H1 (cell line): ENCODE data around the gene NTN1. TPM values are rescaled to one million over a fixed set of nuclear protein-coding genes. Genes with fewer than 3 reads are reported as not detected.

Experiments
- CTCF ChIA-PET: fragments of 300-600 bp; sonication (Branson Sonifier 250); formaldehyde crosslinking; loops from one replicate; lab custom pipeline; 2021; ENCODE audit not compliant: partially characterized antibody; lab: Charles Lee
- POLR2A ChIA-PET: fragments of 300-600 bp; sonication (Branson Sonifier 250); formaldehyde crosslinking; loops from one replicate; lab custom pipeline; 2021; ENCODE audit warnings: inconsistent platforms; ENCODE audit not compliant: partially characterized antibody; lab: Charles Lee
- DNase-seq, 2 experiments: peaks; one replicate each; pipeline versions ENCODE4 v3.0.0 to v3.0.0-alpha.2; 2010 to 2022; ENCODE audit warnings: low spot score in 2 of 2, low read depth in 1 of 2, mixed read lengths in 1 of 2
- FAIRE-seq: peaks from 2 replicates; lab custom pipeline; 2011; peaks lifted over from hg19 to GRCh38; lab: Jason Lieb, UNC
- H2AFZ ChIP-seq: 2 replicates; pipeline ENCODE4 v1.8.1; 2012; ENCODE audit warnings: low read length, inconsistent platforms
- H2AK5ac ChIP-seq: 2 replicates; pipeline ENCODE4 v1.6.1; 2013; ENCODE audit warnings: low read depth, low read length
- H2BK120ac ChIP-seq: replicated peaks from 2 replicates; pipeline ENCODE3; 2013; ENCODE audit warnings: low read depth, low read length, inconsistent platforms
- H2BK12ac ChIP-seq: 2 replicates; pipeline ENCODE4 v1.6.1; 2013; ENCODE audit warnings: low read depth, low read length
- H2BK15ac ChIP-seq: 2 replicates; pipeline ENCODE4 v1.6.1; 2013; ENCODE audit warnings: low read length
- H2BK20ac ChIP-seq: 2 replicates; pipeline ENCODE4 v1.6.1; 2013; ENCODE audit warnings: low read length
- H2BK5ac ChIP-seq: 2 replicates; pipeline ENCODE4 v1.6.1; 2013; ENCODE audit warnings: low read depth, low read length
- H3K14ac ChIP-seq: 2 replicates; pipeline ENCODE4 v1.6.1; 2013; ENCODE audit warnings: inconsistent platforms; ENCODE audit not compliant: insufficient read length
- H3K18ac ChIP-seq: 2 replicates; pipeline ENCODE4 v1.6.1; 2013; ENCODE audit warnings: low read length; ENCODE audit errors: extremely low read depth
- H3K23ac ChIP-seq: 2 replicates; pipeline ENCODE4 v1.6.1; 2013; ENCODE audit warnings: inconsistent platforms; ENCODE audit not compliant: insufficient read length
- H3K23me2 ChIP-seq: 2 replicates; pipeline ENCODE4 v1.6.1; 2013; ENCODE audit warnings: low read depth, low read length
- H3K27ac ChIP-seq: 2 replicates; pipeline ENCODE4 v1.6.1; 2011; ENCODE audit warnings: low read depth, low read length, inconsistent platforms
- H3K27me3 ChIP-seq, 4 experiments: replicated peaks in 1 of 4; 1 replicate in 1 of 4; 2 replicates in 3 of 4; pipeline versions ENCODE4 v1.6.1 to v1.8.1; 2011 to 2013; ENCODE audit warnings: low read length in 3 of 4, mild to moderate bottlenecking in 3 of 4, inconsistent platforms in 2 of 4, mixed read lengths in 2 of 4, moderate library complexity in 1 of 4; ENCODE audit not compliant: control insufficient read depth in 3 of 4, insufficient read depth in 3 of 4; ENCODE audit errors: extremely low read depth in 1 of 4
- H3K36me3 ChIP-seq, 4 experiments: 2 replicates each; pipeline versions ENCODE4 v1.6.1 to v1.8.1; 2011 to 2013; ENCODE audit warnings: mild to moderate bottlenecking in 4 of 4, low read length in 3 of 4, moderate library complexity in 2 of 4, control low read depth in 1 of 4, inconsistent platforms in 1 of 4; ENCODE audit not compliant: insufficient read depth in 4 of 4, control insufficient read depth in 2 of 4
- H3K4ac ChIP-seq: replicated peaks from 2 replicates; pipeline ENCODE3; 2013; ENCODE audit warnings: low read length, low read depth, mixed read lengths, inconsistent platforms; ENCODE audit not compliant: insufficient read length
- H3K4me1 ChIP-seq, 4 experiments: replicated peaks in 1 of 4; 1 replicate in 1 of 4; 2 replicates in 3 of 4; pipeline versions ENCODE4 v1.6.1 to v1.8.1; 2011 to 2013; ENCODE audit warnings: low read length in 3 of 4, inconsistent platforms in 2 of 4, mixed read lengths in 1 of 4; ENCODE audit not compliant: insufficient read depth in 4 of 4, control insufficient read depth in 3 of 4
- H3K4me2 ChIP-seq, 2 experiments: 2 replicates each; pipeline versions ENCODE4 v1.6.1 to v1.8.1; 2011 to 2013; ENCODE audit warnings: low read depth in 2 of 2, low read length in 2 of 2, control low read depth in 1 of 2, inconsistent platforms in 1 of 2, mild to moderate bottlenecking in 1 of 2; ENCODE audit not compliant: insufficient read depth in 1 of 2
- H3K4me3 ChIP-seq, 4 experiments: fragments of 200-600, 300-600 bp in 1 of 4; sonication (generic), shearing (Covaris generic), sonication (Bioruptor Twin) in 1 of 4; 2 replicates each; pipeline versions ENCODE4 v1.5.1 to v1.8.1; 2011 to 2016; ENCODE audit warnings: low read length in 4 of 4, low read depth in 3 of 4, control low read depth in 2 of 4, inconsistent platforms in 2 of 4, mild to moderate bottlenecking in 2 of 4, mixed read lengths in 1 of 4, moderate library complexity in 1 of 4; ENCODE audit not compliant: insufficient read depth in 2 of 4; ENCODE audit errors: extremely low read depth in 1 of 4
- H3K56ac ChIP-seq: replicated peaks from 2 replicates; pipeline ENCODE3; 2013; ENCODE audit warnings: low read depth, mild to moderate bottlenecking, mixed read lengths, low read length, inconsistent platforms; ENCODE audit not compliant: insufficient read length
- H3K79me1 ChIP-seq: 2 replicates; pipeline ENCODE4 v1.6.1; 2013; ENCODE audit warnings: low read depth, low read length, control low read depth
- H3K79me2 ChIP-seq, 2 experiments: 2 replicates each; pipeline versions ENCODE4 v1.6.1 to v1.8.1; 2012 to 2013; ENCODE audit warnings: low read length in 2 of 2, mild to moderate bottlenecking in 2 of 2, inconsistent platforms in 1 of 2; ENCODE audit not compliant: insufficient read depth in 2 of 2, control insufficient read depth in 1 of 2
- H3K9ac ChIP-seq, 4 experiments: replicated peaks in 1 of 4; 1 replicate in 1 of 4; 2 replicates in 3 of 4; pipeline versions ENCODE4 v1.6.1 to v1.8.1; 2011 to 2013; ENCODE audit warnings: low read depth in 3 of 4, low read length in 3 of 4, control low read depth in 2 of 4, mild to moderate bottlenecking in 2 of 4, moderate library complexity in 2 of 4, inconsistent platforms in 1 of 4; ENCODE audit errors: extremely low read depth in 1 of 4
- H3K9me3 ChIP-seq, 2 experiments: 2 replicates each; pipeline versions ENCODE4 v1.6.1 to v1.8.1; 2012 to 2013; ENCODE audit warnings: mild to moderate bottlenecking in 2 of 2, moderate library complexity in 2 of 2, control low read depth in 1 of 2, inconsistent platforms in 1 of 2, low read depth in 1 of 2, low read length in 1 of 2, mixed read lengths in 1 of 2; ENCODE audit not compliant: insufficient read depth in 2 of 2
- H4K20me1 ChIP-seq, 2 experiments: replicated peaks in 1 of 2; 2 replicates each; pipeline versions ENCODE3 to v1.8.1; 2011 to 2013; ENCODE audit warnings: inconsistent platforms in 2 of 2, low read length in 2 of 2, mild to moderate bottlenecking in 1 of 2; ENCODE audit not compliant: insufficient read depth in 2 of 2, control insufficient read depth in 1 of 2
- H4K5ac ChIP-seq: 2 replicates; pipeline ENCODE4 v1.6.1; 2013; ENCODE audit warnings: low read length, low read depth, mixed read lengths, inconsistent platforms; ENCODE audit not compliant: insufficient read length
- H4K8ac ChIP-seq: 2 replicates; pipeline ENCODE4 v1.8.0; 2013; ENCODE audit warnings: mild to moderate bottlenecking, moderate library complexity, low read length, inconsistent platforms; ENCODE audit not compliant: insufficient read depth; ENCODE audit errors: extremely low read depth
- H4K91ac ChIP-seq: replicated peaks from 2 replicates; pipeline ENCODE3; 2013; ENCODE audit warnings: low read length, mixed read lengths, inconsistent platforms; ENCODE audit not compliant: insufficient read length
- CBX8 ChIP-seq: fragments of 300-800, 300-1000 bp; sonication (generic); IDR thresholded peaks from 2 replicates; pipeline ENCODE4 v1.7.1; 2016; ENCODE audit warnings: low read depth, low read length, borderline replicate concordance
- CHD1 ChIP-seq: IDR thresholded peaks from 2 replicates; pipeline ENCODE4 v1.6.1; 2012; ENCODE audit warnings: low read depth, low read length, improper control_type of control experiment
- EZH2 ChIP-seq: fragments of 200-600 bp; sonication (generic); IDR thresholded peaks from 2 replicates; pipeline ENCODE4 v1.7.1; 2012; ENCODE audit warnings: low read depth, mild to moderate bottlenecking, moderate library complexity, low read length, inconsistent platforms; ENCODE audit not compliant: severe bottlenecking
- JUN ChIP-seq: IDR thresholded peaks from 2 replicates; pipeline ENCODE4 v1.6.1; 2011; ENCODE audit warnings: low read depth, mild to moderate bottlenecking, improper control_type of control experiment, low read length
- KDM1A ChIP-seq: fragments of 200-600, 300-600 bp; sonication (generic); IDR thresholded peaks from 2 replicates; pipeline ENCODE4 v1.7.1; 2016; ENCODE audit warnings: mild to moderate bottlenecking, low read length, borderline replicate concordance
- NANOG ChIP-seq: IDR thresholded peaks from 2 replicates; pipeline ENCODE4 v1.6.1; 2011; ENCODE audit warnings: low read length, low read depth, mild to moderate bottlenecking, inconsistent platforms; ENCODE audit not compliant: insufficient read depth, poor library complexity, severe bottlenecking
- NRF1 ChIP-seq: IDR thresholded peaks from 2 replicates; pipeline ENCODE4 v1.6.1; 2011; ENCODE audit warnings: mild to moderate bottlenecking, low read depth, low read length, improper control_type of control experiment
- SAP30 ChIP-seq: fragments of 300-600 bp; sonication (generic); IDR thresholded peaks from 2 replicates; pipeline ENCODE4 v1.7.1; 2012; ENCODE audit warnings: low read length, moderate library complexity, mild to moderate bottlenecking, inconsistent platforms; ENCODE audit not compliant: insufficient read depth, insufficient replicate concordance
- SIX5 ChIP-seq: IDR thresholded peaks from 2 replicates; pipeline ENCODE4 v1.6.1; 2011; ENCODE audit warnings: mild to moderate bottlenecking, low read depth, low read length
- TAF7 ChIP-seq: optimal IDR thresholded peaks from 2 replicates; pipeline ENCODE3; 2011; ENCODE audit warnings: low read depth, mild to moderate bottlenecking, inconsistent platforms, low read length, moderate library complexity, borderline replicate concordance
- TBP ChIP-seq: IDR thresholded peaks from 2 replicates; pipeline ENCODE4 v1.6.1; 2011; ENCODE audit warnings: low read depth, low read length, improper control_type of control experiment
- TEAD4 ChIP-seq: IDR thresholded peaks from 2 replicates; pipeline ENCODE4 v1.6.1; 2012; ENCODE audit warnings: low read depth, low read length, inconsistent platforms, mixed read lengths
- ZNF274 ChIP-seq: IDR thresholded peaks from 2 replicates; pipeline ENCODE4 v1.7.0; 2012; ENCODE audit warnings: low read length, borderline replicate concordance; ENCODE audit errors: extremely low read depth
- WGBS, 2 experiments: shearing (Covaris generic) in 1 of 2; methylation state at CpG; one replicate each; pipeline versions ENCODE4 v1.1.6 to v1.1.7; 2013 to 2015; ENCODE audit warnings: low lambda C conversion rate in 2 of 2, mixed read lengths in 2 of 2, inconsistent platforms in 1 of 2, low coverage in 1 of 2, missing lambda C conversion rate in 1 of 2; ENCODE audit not compliant: insufficient replicate concordance in 2 of 2, insufficient coverage in 1 of 2, insufficient read length in 1 of 2; ENCODE audit errors: extremely low coverage in 1 of 2, missing lambda C conversion rate in 1 of 2; 5-methylcytosine and 5-hydroxymethylcytosine counted together
- polyA plus RNA-seq, 7 experiments: library from polyadenylated mRNA; depleted of rRNA in 3 of 7; stranded (reverse) in 5 of 7; unstranded in 2 of 7; fragments of >200 nt in 5 of 7; fragments of 200-250 nt in 2 of 7; gene quantifications; 1 replicate in 5 of 7; 2 replicates in 1 of 7; 4 replicates in 1 of 7; pipeline versions ENCODE4 v1.2.1 to v1.2.3, GENCODE V29; 2011 to 2013; ENCODE audit warnings: missing spikeins in 2 of 7, mixed read lengths in 2 of 7
- total RNA-seq: library from RNA; stranded (reverse); fragmentation: NEBNext Ultra II Directional; extraction: Animal tissue kit (Norgen Biotek cat#: 25700); gene quantifications from 2 replicates; pipeline ENCODE4 v1.2.1, GENCODE V29; 2021
- TF ChIP-seq, protein P1 (sequence below): IDR thresholded peaks from 2 replicates; pipeline ENCODE4 v1.6.1; 2012; ENCODE audit warnings: inconsistent platforms

NTN1 gene
- total and polyA plus RNA-seq, 2 of the 8 experiments (the other 6 are each of a cell fraction or from before 2014, with no cell fraction given), result 2.0 to 2.3 TPM

DNA sequence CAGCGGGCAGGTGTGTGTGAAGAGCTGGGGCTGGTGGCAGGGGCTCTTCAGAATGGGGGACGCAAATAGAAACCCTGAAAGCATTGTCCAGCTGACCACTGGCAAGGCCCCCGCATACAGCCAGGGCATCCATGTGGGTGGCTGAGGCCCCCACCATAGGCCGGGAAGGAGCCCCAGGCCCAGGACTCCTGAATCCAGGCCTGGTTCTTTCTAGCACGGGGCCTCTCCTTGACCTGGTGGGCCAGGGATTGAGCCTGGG, 200.5 kb downstream of the NTN1 start:
- no peaks in the 10 kb centered on the region for H3K36me3 ChIP-seq
- H4K8ac ChIP-seq, result no peak overlapping the region
- no peak overlapping the region for H2BK12ac ChIP-seq
- no peak overlapping the region for H3K4me2 ChIP-seq
- H2BK15ac ChIP-seq, result no peak overlapping the region
- ChIA-PET POLR2A (interaction anchor here (1.0 to 1.4 kb wide), 2 partner anchors 30 to 40 kb away, joined by 3 read pairs; no protein-coding TSS in a partner anchor), CTCF (interaction anchor here (1.3 kb wide), 1 partner anchor 10 kb away, joined by 3 read pairs; no protein-coding TSS in a partner anchor)
- H3K27me3 ChIP-seq, result no peaks in the 10 kb centered on the region
- no peak overlapping the region for H3K4ac ChIP-seq
- no peak overlapping the region for H4K91ac ChIP-seq
- H3K14ac ChIP-seq, result no peak overlapping the region
- H4K5ac ChIP-seq, result no peak overlapping the region
- H2BK20ac ChIP-seq, result no peak overlapping the region
- no peak overlapping the region for H3K9ac ChIP-seq
- H3K27ac ChIP-seq, result no peak overlapping the region
- H2AK5ac ChIP-seq, result no peak overlapping the region
- no peak overlapping the region for H2BK120ac ChIP-seq
- H3K9me3 ChIP-seq, result no peaks in the 10 kb centered on the region
- H3K79me1 ChIP-seq, result no peaks in the 10 kb centered on the region
- H3K4me1 ChIP-seq, result peaks cover 0 to 25% (median 13%) of the 10 kb centered on the region in 4 experiments; a peak in 6 of 7 replicates
- no peaks in the 10 kb centered on the region for H3K79me2 ChIP-seq
- H3K4me3 ChIP-seq, result no peak overlapping the region
- FAIRE-seq, result no peak
- H3K18ac ChIP-seq, result no peak overlapping the region
- H3K23me2 ChIP-seq, result no peaks in the 10 kb centered on the region
- WGBS, 2 experiments, result 90% methylated on average over 4 of the region's 5 CpGs; no CpG with 5 or more reads in 1 of the 2 experiments
- no peaks in the 10 kb centered on the region for H4K20me1 ChIP-seq
- H2BK5ac ChIP-seq, result no peak overlapping the region
- H3K23ac ChIP-seq, result no peak overlapping the region
- no peak overlapping the region for H2AFZ ChIP-seq
- H3K56ac ChIP-seq, result no peak overlapping the region
- DNase-seq, result no peak
- TF ChIP-seq, protein P1, sequence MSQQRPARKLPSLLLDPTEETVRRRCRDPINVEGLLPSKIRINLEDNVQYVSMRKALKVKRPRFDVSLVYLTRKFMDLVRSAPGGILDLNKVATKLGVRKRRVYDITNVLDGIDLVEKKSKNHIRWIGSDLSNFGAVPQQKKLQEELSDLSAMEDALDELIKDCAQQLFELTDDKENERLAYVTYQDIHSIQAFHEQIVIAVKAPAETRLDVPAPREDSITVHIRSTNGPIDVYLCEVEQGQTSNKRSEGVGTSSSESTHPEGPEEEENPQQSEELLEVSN, result no peak
- no peak for TF ChIP-seq NRF1
- TF ChIP-seq TEAD4, result no peak
- no peak for TF ChIP-seq CHD1
- TF ChIP-seq EZH2, result no peak
- no peak for TF ChIP-seq SAP30
- TF ChIP-seq CBX8, result no peak
- no peak for TF ChIP-seq JUN
- no peak for TF ChIP-seq TBP
- no peak for TF ChIP-seq KDM1A
- TF ChIP-seq NANOG, result no peak
- TF ChIP-seq TAF7, result no peak
- TF ChIP-seq SIX5, result no peak
- TF ChIP-seq ZNF274, result no peak
